ENCODE results near the gene CHST10.

GRCh38 chr2:100359576-100359975 is 57.9 kb downstream of the CHST10 start:
- TF ChIP-seq ATF3 (IDR thresholded peaks at IDR 0.05) (no peak), GABPA (IDR thresholded peaks at IDR 0.05 in 1 of 2, conservative IDR thresholded peaks at IDR 0.05 in 1 of 2) (no peak), CTCF (IDR thresholded peaks at IDR 0.05; ENCODE audit: low read depth, low read length, missing input control) (no peak), JUND (IDR thresholded peaks at IDR 0.05) (no peak), TAF1 (conservative IDR thresholded peaks at IDR 0.05) (no peak), FOXA2 (IDR thresholded peaks at IDR 0.05) (no peak), YY1 (IDR thresholded peaks at IDR 0.05) (no peak), SP1 (IDR thresholded peaks at IDR 0.05) (no peak), EGR1 (IDR thresholded peaks at IDR 0.05; ENCODE audit: low read depth in 2 of 2) (no peak), RAD21 (IDR thresholded peaks at IDR 0.05) (no peak), REST (IDR thresholded peaks at IDR 0.05) (no peak), MAX (IDR thresholded peaks at IDR 0.05) (no peak), HNF4G (IDR thresholded peaks at IDR 0.05) (no peak)
